Stimulated activated CD8-positive, alpha-beta memory T cell treated with anti-CD3 and anti-CD28 coated beads, Interleukin-7, amount 100 ng/mL, for 24 hours (primary cell): Measurements from ENCODE around the gene FITM2.

Source experiments
- DNase-seq: peaks from one replicate; pipeline ENCODE4 v3.0.0-alpha.2; 2020; ENCODE audit warnings: low read depth

FITM2 gene

DNA sequence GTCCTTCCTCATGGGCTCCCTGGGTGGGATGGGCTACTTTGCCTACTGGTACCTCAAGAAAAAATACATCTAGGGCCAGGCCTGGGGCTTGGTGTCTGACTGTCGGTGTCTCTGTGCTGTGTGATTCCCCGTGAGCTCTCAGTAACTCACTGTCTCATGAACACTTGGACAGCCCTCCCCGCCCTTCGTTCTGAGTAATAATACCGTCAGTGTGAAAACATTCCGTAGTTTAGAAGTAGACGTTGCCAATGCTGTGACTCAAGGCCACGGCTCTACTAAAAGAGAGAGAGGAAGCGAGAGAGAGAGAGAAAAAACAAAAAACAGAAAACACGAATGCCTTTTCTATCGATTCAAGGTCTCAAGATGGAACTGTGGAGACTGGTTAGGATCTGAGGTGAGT lies 31.8 kb downstream of the FITM2 start:
- no peak for DNase-seq

DNA sequence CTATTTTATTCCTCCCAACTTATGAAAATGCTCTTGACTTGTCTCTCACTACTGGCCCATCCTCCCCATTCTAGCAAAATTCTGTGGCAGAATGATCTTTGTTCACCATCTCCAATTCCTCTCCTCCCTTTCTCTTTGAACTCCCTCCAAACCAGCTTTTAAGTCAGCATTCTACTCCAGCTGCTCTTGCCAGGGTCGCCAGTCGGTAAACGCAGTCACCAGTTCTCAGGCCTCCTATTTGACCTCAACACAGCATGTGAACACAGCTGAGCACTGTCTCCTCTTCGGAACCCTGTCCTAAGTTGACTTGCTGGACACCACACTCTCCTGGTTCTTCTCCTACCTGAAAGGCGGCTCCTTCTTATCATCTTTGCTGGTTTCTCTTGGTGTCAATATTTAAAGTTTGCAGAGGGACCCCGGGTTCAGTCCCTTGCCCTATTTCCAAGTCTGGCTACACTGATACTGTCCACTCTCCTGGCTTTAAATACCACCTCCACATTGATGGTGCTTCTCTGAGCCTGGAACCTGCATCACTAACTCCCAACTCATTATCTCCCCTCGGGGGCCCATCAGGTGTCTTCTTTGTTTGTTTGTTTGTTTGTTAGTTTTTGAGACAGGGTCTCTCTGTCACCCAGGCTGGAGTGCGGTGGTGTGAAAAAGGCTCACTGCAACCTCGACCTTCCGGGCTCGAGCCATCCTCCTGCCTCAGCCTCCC lies 36.5 kb downstream of the FITM2 start:
- no peak for DNase-seq

DNA sequence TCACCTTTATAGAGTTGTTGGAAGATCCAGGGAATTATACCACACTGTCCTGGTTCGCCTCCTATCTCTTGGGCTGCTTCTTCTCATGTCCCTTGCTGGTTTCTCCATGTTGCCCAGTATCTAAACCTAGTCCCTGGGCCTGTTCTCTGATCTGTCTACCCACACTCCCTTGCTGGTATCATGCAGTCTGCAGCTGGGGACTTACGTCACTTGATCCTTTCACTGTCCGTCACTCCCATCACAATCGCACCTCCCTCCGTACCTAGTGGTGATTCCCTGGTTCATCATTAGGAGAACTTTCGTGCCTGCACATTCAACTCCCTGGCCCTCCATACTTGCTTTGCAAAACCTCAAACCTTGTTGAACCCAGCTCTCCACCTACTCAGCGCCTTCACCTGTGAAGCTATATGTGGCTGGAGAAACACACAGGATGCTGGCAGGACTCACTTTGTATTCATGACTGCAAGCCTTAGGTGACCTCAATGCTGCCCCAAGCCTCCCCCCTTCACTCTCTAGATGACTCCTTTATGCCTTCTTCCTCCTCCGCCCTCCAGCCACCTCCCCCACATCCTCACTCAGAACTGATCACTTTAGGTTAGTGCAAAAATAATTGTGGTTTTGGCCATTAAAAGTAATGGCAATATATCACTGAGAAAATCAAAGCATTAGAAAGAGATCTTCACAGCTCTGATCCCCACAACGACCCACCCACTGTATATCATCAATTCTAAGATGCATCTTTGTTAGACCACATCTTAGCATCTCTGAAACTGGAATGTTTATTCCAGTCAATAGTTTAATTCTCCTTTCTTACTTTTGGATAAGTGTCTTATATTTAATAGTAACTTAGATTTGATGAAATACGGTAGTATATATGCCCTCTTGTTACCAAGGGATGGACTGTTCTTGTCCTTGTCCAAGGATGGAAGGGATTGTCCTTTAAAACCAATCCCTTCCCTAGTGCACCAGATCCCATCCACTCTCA lies 37.5 kb downstream of the FITM2 start:
- no peak for DNase-seq

DNA sequence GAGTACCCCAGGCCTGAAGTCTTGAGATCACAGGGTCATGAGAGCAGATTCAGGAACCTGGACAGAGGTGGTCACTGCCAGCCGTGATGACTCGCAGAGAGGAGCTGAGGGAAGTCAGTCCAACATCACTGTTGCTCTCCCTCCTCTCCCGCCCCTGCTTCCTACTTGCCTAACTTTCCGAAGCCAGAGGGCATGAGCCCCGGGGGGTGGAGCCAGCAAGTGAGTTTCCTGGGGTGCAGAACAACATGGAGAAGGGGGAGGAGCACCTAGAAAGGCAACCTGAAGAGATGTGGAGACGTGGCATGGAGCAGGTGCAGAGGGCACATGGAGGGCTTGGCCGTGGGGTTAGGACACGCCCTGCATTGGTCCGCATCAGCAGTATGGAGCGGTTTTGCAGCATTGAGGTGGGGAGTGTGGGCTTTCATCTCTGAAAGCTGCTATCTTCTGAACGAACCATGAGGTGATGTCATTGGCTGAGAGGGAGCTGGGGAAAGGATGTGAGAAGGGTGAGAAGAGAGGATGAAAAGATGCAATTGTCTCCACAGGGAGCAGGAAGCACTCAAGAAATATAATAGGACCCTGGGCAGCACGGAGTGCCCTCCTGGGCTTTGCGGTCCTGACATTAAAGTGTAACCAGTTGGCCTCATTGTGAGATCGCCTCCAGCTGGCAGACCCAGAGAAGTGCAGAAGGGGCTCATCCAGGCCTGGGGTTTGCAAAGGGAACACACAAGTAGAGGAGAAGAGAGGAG lies 38.9 kb downstream of the FITM2 start:
- DNase-seq = no peak

DNA sequence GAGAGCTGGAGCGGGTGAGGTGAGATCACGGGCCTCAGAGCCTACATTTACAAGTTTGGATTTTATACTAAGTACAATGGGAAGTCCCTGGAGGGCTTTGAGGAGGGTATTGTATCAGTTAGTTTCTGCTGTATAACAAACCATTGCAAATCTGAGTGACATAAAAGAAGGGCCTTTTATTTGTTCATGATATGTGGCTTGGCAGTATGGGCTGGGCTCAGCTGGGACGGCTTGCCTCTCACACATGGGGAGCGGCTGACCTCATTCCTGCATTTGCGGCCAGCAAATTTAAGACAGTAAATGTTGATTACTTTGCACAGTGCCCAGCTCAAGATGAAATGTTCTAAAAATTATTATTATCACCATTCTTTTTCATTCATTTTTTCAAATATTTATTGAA lies 42.2 kb downstream of the FITM2 start:
- no peak for DNase-seq

DNA sequence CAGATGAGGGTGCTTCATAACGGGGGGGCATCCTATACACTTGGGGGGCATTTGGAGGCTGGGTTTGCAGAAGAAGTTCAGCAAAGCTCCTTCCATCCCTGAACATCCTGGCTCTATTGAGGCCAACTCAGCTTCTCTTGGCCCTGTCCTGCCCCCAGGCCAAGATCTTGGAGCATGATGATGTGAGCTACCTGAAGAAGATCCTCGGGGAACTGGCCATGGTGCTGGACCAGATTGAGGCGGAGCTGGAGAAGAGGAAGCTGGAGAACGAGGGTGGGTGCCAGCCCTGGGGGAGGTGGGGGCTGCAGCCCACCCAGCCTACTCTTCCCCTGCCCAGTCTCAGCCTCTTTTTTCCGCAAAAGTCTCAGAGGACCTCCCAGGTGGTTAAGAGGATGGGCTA lies 46.7 kb downstream of the FITM2 start:
- no peak for DNase-seq

DNA sequence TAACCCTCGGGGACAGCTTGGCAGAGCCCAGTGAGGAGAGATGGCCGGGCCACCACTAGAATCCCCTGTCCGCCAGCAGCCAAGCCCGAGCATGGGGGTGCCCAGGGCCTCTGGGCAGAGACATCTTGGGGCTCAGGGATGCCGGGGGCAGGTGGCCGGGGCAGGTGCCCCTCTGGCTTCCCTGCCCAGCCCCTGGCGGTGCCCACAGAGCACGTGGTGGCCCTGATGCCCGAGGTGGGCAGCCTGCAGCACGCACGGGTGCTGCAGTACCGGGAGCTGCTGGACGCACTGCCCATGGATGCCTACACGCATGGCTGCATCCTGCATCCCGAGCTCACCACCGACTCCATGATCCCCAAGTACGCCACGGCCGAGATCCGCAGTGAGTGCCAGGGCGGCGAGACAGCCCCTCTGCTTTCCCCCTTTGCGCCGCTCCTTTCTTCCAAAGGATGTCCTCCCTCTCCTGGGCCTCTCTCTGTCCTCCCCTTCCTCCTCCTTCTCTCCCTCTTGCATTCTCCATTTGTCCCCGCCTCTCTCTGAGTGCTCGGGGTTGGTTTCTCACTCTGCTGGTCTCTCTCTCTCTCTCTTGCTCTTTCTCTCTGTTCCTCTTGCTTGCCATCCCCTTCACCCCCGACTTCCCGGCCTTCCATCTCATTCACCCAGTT lies 52.6 kb downstream of the FITM2 start:
- no peak for DNase-seq

DNA sequence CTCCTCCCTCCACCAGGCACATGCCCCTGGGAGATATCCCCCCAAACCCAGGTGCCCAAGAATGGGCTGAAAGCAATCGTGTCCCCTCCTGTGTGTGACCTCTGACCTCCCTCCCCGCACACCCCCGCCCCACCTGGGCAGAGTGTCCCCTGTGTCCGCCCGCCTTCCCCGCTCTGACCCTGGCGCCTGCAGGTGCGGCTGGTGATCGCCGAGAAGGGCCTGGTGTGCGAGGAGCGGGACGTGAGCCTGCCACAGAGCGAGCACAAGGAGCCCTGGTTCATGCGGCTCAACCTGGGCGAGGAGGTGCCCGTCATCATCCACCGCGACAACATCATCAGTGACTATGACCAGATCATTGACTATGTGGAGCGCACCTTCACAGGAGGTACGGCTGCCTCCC lies 54.0 kb downstream of the FITM2 start:
- no peak for DNase-seq

DNA sequence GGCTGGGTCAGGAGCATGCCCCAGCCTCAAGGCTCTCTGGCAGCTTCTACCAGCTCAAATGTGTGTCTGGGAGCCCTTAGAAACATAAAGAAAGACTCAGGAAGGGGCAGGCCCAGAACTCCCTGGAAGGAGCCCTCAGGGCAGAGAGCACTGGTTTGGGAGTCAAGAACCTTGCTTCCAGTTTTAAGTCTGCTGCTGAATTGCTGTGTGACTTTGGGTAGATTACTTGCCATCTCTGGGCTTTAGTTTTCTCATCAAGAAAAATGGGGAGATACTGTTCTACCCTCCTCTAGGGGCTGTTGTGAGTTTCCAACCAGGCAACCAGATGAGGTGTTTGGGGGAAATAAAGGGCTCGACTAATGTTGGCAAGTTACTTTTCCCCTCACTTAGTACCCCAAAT lies 55.1 kb downstream of the FITM2 start:
- no peak for DNase-seq

DNA sequence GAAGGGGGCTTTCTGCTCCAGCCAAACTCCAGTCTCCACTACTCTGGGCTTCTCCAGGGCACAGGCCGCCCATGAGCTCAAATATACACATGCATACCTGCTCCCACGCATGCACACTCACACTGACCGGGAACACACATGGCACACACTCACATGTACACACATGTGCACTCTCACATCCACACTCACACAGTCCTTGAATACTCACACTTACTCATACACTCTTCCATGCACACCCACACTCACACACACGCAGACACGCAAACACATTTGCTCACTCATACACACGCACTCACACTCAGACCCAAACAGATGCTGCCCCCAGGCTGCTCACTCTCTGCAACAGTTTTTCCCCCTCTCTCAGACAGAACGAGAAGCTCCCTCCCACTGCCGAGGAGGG lies 56.9 kb downstream of the FITM2 start:
- no peak for DNase-seq

DNA sequence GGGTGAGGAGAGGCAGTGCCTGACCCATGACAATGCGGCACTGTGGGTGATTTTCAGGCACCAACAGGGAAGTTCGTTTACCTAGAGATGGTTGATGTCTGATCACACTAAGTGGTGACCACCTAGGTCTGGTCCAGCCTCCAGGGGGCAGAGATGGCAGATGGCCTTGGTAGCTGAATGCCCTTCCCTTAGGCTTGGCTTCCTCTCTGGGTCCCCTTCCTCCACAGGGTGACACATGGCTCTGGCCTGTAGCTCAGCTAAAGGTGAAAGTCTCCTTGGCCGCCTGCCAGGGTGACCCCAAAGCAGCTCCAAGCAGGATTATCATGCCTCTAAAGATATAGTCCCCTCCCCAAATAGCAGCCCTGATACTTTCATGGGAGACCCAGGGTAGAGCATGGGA lies 57.5 kb downstream of the FITM2 start:
- DNase-seq = no peak
